HepG2 (cell line): ENCODE data around the gene POMP. TPM values are rescaled to one million over a fixed set of nuclear protein-coding genes. Genes with fewer than 3 reads are reported as not detected.

Experiments used
- ARNT ChIP-seq: fragments of 450-650 bp; IDR thresholded peaks from 2 replicates; pipeline ENCODE4 v1.6.1; 2017
- ELF4 ChIP-seq: sonication (generic); formaldehyde crosslinking; IDR thresholded peaks from 2 replicates; pipeline ENCODE4 v1.5.0; 2020; ENCODE audit warnings: missing genetic modification reagents, mild to moderate bottlenecking, moderate library complexity, borderline replicate concordance
- GMEB1 ChIP-seq: sonication (generic); formaldehyde crosslinking; IDR thresholded peaks from 2 replicates; pipeline ENCODE4 v1.5.1; 2020; ENCODE audit warnings: missing genetic modification reagents, mild to moderate bottlenecking, borderline replicate concordance
- IRX3 ChIP-seq: sonication (generic); formaldehyde crosslinking; IDR thresholded peaks from 2 replicates; pipeline ENCODE4 v1.8.1; 2023; ENCODE audit warnings: mild to moderate bottlenecking, low read depth, missing genetic modification reagents, borderline replicate concordance
- NR2C2 ChIP-seq: sonication (generic); formaldehyde crosslinking; IDR thresholded peaks from 2 replicates; pipeline ENCODE4 v1.4.0; 2020; ENCODE audit warnings: missing genetic modification reagents, mild to moderate bottlenecking, moderate library complexity, borderline replicate concordance
- PAWR ChIP-seq: sonication (generic); formaldehyde crosslinking; IDR thresholded peaks from 2 replicates; pipeline ENCODE4 v1.4.0; 2020; ENCODE audit warnings: missing genetic modification reagents, mild to moderate bottlenecking, borderline replicate concordance
- POGK ChIP-seq: sonication (generic); formaldehyde crosslinking; conservative IDR thresholded peaks from 2 replicates; pipeline ENCODE4 v1.8.0; 2022; ENCODE audit warnings: mild to moderate bottlenecking, moderate library complexity, missing genetic modification reagents
- ZHX2 ChIP-seq, 2 experiments: sonication (generic) in 1 of 2; formaldehyde crosslinking in 1 of 2; IDR thresholded peaks; 2 replicates each; pipeline versions ENCODE4 v1.6.1 to v1.9.0; 2014 to 2022; ENCODE audit warnings: antibody characterized with exemption in 1 of 2, borderline replicate concordance in 1 of 2, inconsistent platforms in 1 of 2, low read depth in 1 of 2, missing genetic modification reagents in 1 of 2
- ZNF232 ChIP-seq: sonication (generic); formaldehyde crosslinking; IDR thresholded peaks from 2 replicates; pipeline ENCODE4 v1.4.0; 2020; ENCODE audit warnings: missing genetic modification reagents, borderline replicate concordance
- ZNF264 ChIP-seq: sonication (generic); formaldehyde crosslinking; IDR thresholded peaks from 2 replicates; pipeline ENCODE4 v1.4.0; 2020; ENCODE audit warnings: missing genetic modification reagents
- ZNF280B ChIP-seq: sonication (generic); formaldehyde crosslinking; IDR thresholded peaks from 2 replicates; pipeline ENCODE4 v1.5.0; 2020; ENCODE audit warnings: missing genetic modification reagents, mild to moderate bottlenecking, borderline replicate concordance
- ZNF709 ChIP-seq: sonication (generic); formaldehyde crosslinking; IDR thresholded peaks from 2 replicates; pipeline ENCODE4 v1.5.0; 2020; ENCODE audit warnings: mild to moderate bottlenecking, missing genetic modification reagents
- ZNF883 ChIP-seq: sonication (generic); formaldehyde crosslinking; IDR thresholded peaks from 2 replicates; pipeline ENCODE4 v1.5.1; 2020; ENCODE audit warnings: mild to moderate bottlenecking, missing genetic modification reagents; ENCODE audit errors: not compliant biosample characterization
- ZSCAN5A ChIP-seq: sonication (generic); formaldehyde crosslinking; IDR thresholded peaks from 2 replicates; pipeline ENCODE4 v1.8.0; 2022; ENCODE audit warnings: mild to moderate bottlenecking, missing genetic modification reagents, borderline replicate concordance
- polyA plus RNA-seq, 8 experiments: library from polyadenylated mRNA; depleted of rRNA in 3 of 8; stranded (reverse) in 7 of 8; unstranded in 1 of 8; fragments of >200 nt; fragmentation: Illumina TruSeq in 4 of 8; extraction: Trizol in 4 of 8; gene quantifications; 2 replicates each; pipeline versions ENCODE4 v1.2.1 to v1.2.3, GENCODE V29; 2011 to 2016; ENCODE audit warnings: low read depth in 4 of 8, missing spikeins in 1 of 8, mixed read lengths in 1 of 8; ENCODE audit not compliant: insufficient read depth in 1 of 8
- total RNA-seq, 5 experiments: library from RNA; depleted of rRNA; stranded (reverse); fragments of >200 nt; fragmentation: Illumina TruSeq; extraction: Trizol; gene quantifications; 2 replicates each; pipeline ENCODE4 v1.2.3, GENCODE V29; 2016; ENCODE audit warnings: low read depth in 1 of 5

Gene POMP
- total and polyA plus RNA-seq, 2 of the 13 experiments (the other 11 are each of a cell fraction or from before 2014, with no cell fraction given) = 30.6 to 118 TPM

- TF ChIP-seq ZHX2 (IDR thresholded peaks at IDR 0.05; ENCODE audit: low read depth) = peak; percentile 75
- no peak for TF ChIP-seq ZHX2 (CRISPR knock-in tag; IDR thresholded peaks at IDR 0.05; ENCODE audit: borderline replicate concordance)
- TF ChIP-seq NR2C2 = peak; percentile 99
- no peak for TF ChIP-seq PAWR (CRISPR knock-in tag)
- 0 out of 2 replicates have a peak, but pooled peaks have one; percentile 65 for TF ChIP-seq ZNF280B (CRISPR knock-in tag)
- TF ChIP-seq ZSCAN5A (CRISPR knock-in tag) = no peak
- no peak for TF ChIP-seq IRX3 (CRISPR knock-in tag)
- TF ChIP-seq ZNF883 (CRISPR knock-in tag) = peak; percentile 89
- peak; percentile 35; the same call in 1 of the 2 replicates for TF ChIP-seq ZNF709 (CRISPR knock-in tag)
- no peak for TF ChIP-seq ARNT
- TF ChIP-seq GMEB1 (CRISPR knock-in tag) = peak; percentile 82
- no peak for TF ChIP-seq ZNF232 (CRISPR knock-in tag)
- 0 out of 2 replicates have a peak, but pooled peaks have one; percentile 50 for TF ChIP-seq ZNF264 (CRISPR knock-in tag)
- TF ChIP-seq ELF4 (CRISPR knock-in tag) = no peak
- TF ChIP-seq POGK (CRISPR knock-in tag) = 0 out of 2 replicates have a peak, but pooled peaks have one; percentile 42
Observed at GRCh38 chr13:28658796-28659620, at the start of gene POMP (continued).
